HG02943 (cell line): ENCODE data around the gene FBP1.
"Not testable (repeated sequence)": the region's sequence is repeated elsewhere in the genome, so short reads cannot be mapped to it uniquely, and the experiment has no call there.

Experiments used
- ATAC-seq: cut with Tn5 transposase; IDR thresholded peaks from one replicate; pipeline ENCODE4 v1.9.1; 2021; ENCODE audit warnings: mild to moderate bottlenecking, low read depth, moderate library complexity; ENCODE audit not compliant: unreplicated experiment

FBP1 gene

DNA sequence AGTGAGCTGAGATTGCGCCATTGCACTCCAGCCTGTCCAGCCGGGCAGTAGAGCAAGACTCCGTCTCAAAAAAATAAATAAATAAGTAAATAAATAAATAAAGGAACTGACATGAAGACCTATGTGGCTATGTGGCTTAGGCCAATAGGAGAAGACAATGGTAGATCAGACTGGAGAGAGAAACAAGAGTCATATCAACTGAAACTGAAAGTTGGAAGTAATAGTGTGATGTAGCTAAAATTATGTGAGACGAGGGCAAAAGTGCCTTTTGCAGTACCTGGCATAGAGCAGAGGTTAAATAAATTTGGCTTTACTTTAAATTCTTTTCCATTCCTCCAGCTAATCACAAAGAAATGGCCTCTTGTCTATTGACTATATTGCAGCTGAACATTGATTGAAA is 53.0 kb downstream of the FBP1 start:
- ATAC-seq: no peak

DNA sequence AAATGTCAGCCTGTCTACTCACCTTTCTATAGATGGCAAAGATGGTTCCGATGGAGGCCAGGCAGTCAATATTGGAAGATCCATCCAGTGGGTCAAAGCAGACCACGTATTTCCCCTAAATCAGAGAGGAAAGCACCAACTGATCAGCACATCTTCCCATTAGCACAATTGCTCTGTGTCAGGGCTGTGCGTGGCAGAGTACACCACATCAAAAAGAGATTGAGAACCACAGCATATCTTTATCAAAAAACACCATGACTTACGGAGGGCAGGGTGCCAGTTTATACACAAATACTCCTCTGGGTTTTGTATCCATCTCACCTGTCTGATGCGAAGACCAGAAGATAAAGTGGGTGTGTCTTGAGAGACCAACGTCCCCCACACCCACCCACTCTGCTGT is 54.8 kb downstream of the FBP1 start:
- ATAC-seq: no peak

DNA sequence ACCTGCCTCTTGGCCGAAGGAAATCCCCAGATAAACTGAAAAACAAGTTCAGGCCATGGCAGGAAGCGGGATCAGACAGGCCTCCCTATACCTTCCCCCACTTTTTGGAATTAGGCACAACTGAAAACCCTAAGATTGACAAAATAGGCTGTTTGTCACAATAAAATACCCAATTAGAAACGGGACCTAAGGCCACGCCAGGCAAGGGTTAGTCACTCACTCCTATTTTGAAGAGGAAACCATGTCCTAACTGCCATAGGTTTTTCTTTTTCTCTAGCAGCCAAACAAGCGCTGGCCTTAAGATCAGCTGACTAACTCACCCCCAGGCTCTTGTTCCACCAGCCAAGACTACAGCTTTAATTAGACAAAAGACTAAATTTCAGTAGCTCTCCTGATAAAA is 57.6 kb downstream of the FBP1 start:
- ATAC-seq: no peak

DNA sequence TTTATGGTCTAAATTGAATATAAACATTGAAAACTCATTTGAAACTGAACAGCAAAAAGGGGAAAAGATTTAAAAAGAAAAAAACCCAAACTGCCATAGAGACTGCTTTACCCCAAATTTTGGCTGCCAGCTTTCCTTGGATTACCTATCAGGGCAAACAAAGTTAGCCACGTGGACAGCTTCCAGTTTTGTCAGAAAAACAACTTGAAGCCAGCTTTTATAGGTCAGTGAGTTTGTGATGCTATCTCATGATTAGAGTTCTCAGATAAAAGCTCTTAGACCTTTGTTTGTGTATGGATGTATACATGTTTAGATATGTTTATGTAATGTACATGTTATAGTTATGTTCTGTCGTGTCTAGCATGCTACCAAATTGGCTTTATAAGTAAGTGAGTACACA is 61.7 kb downstream of the FBP1 start:
- ATAC-seq: no peak

DNA sequence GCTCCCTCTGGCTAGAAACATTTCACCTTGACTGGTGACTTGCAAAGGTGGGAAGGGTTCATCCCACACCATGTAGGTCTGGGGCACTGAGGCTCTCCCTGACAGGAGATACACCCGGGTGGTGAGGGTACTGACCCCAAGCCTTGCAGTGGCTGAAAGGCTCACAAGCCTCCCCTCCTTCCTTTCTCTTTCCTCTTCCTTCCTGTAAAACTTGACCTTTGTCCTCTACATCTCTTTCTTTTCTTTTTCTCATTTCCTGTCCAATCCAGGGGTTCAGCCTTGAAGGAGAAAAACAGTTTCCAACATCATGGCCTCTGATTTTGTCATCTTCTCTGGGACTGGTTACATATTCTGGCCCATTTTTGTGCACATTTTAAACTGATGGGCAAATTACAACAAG is 62.3 kb downstream of the FBP1 start:
- no peak for ATAC-seq

DNA sequence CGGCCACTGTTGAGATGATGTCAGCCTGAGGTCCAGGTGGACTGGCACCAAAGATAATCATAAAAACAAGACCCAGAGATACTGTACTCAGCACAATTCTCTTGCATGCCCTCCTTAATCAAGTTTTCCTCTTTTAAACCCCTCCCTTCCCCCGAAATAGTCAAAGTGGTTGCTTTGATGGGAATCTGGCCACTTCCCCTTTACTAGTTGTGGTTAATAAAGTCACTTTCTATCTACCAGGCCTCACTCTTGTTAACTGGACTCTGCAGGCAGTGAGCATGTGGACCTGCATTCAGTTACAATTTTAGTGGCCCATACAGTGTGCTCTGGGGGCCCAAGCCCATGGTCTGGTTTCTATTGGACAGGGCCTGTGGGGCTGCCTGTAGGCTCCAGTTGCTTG is 63.2 kb downstream of the FBP1 start:
- ATAC-seq: no peak

DNA sequence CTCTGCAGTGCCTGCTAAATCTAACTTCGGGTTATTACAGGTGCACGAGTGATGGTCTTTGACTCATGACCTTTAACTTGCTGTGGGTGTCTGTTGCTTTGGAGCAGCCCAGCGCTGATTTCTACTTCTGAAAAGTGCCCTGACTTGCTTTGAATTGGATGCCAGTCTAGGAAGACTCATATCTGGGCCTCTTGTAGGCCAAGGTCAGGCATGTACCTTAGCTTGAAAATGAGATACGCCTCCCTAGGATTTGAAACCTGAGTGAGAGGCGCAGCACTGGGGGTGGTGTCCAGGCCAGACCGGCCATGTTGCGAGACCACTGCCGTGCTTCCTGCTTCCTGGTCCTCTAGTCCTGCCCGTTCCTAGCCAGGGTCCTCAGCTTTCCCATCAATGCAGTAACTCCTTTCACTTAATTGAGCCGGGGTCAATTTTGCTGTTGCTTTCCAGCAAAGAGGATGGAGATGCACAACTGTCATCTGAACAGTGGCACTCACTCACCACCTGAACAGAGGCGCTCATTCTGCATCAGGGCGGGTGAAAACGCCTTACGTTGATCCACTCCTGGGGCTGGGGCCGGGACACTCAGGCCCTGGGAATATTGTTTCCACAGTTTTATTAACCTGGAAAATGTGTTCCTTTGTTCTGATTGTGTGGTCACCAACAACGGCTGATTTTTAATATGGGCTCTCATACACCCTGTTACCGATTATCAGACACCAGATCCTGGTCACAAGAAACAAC is 70.2 kb downstream of the FBP1 start:
- ATAC-seq: no peak

DNA sequence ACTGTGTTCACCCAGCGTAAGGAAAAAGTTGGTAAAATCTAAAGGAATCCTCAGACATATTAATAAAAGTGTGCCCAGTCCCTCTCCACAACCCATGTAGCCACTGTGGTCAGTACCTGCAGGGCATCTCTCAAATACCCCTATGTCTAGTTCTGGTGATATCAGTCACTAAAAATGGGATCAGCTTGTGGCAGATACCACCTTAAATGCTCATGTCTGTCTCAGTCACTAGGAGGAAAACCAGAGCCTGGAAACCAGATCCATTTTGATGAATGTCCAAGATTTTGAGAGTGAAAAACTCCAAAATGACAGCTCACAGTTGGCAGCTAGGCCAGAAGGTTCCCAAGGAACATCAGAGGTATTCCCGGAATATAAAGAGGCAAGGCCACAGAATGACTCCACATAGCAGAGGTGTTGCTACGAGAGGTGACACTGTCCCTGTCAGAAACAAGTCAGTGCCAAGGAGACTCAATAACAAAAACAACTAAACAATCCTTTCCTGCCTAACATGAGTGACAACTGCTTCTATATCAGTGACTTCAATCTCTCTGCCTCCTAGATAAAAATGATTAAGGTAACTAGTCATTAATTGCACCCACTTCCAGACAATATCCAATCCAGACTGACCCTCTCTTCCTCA is 70.9 kb downstream of the FBP1 start:
- ATAC-seq: no peak

DNA sequence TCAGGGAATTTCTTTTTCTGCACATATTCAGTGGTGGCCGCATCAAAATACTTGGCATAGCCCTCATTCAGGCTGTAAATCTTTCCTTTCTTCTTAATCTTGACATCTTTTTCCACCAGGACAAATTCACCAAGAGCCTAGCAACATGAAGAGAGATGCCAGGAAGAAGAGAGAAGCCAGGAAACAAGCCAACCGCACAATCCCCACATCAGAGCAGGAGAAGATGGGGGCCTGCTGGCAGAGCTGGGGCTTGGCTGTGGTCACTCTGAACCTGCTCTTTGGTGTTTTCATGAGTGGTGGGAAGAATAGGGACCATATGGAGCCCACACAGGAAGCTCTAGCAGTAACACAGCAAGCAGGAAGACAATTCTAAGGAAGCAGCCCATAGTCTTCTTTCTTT is 72.0 kb downstream of the FBP1 start:
- ATAC-seq: no peak

DNA sequence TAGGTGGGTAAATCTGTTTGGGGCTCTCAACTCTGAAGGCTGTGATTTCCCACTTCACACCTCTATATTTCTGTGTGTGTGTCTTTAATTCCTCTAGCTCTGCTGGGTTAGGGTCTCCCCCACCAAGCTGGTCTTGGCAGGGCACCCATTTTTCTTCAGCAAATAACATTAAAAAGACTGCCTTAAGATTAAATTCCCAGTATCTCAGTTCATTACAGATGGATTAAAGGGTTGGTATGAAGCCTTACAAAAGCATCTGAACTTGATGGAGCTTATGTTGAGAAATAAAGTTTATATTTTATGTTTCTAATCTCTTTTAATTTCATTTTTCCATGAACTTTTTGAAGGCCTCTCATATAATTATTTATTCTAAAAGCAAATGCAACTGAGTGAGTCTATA is 72.8 kb downstream of the FBP1 start:
- ATAC-seq: no peak

DNA sequence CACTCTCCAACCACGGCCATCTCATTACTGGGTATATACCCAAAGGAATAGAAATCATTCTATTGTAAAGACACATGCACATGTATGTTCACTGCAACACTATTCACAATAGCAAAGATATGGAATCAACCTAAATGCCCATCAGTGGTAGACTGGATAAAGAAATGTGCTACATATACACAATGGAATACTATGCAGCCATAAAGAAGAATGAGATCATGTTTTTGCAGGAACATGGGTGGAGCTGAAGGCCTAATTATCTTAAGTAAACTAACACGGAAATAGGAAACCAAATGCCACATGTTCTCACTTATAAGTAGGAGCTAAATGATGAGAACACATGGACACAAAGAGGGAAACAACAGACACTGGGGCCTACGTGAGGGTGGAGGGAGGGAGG is 75.0 kb downstream of the FBP1 start:
- not testable (repeated sequence) for ATAC-seq

DNA sequence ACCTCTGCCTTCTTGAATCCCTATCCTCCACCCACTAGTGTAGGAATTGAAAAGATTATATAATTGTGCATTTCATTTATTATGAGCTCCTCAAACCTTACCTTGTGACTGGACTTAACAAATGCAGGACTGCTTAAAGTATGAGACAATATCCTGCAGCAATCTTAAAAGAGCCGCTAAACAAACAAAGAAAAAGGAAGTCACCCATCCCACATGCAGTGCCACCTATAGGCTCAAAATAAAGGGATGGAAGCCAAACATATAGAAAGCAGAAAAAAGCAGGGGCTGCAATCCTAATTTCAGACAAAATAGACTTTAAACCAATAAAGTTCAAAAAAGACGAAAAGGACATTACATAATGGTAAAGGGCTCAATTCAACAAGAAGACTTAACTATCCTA is 75.8 kb downstream of the FBP1 start:
- no peak for ATAC-seq

DNA sequence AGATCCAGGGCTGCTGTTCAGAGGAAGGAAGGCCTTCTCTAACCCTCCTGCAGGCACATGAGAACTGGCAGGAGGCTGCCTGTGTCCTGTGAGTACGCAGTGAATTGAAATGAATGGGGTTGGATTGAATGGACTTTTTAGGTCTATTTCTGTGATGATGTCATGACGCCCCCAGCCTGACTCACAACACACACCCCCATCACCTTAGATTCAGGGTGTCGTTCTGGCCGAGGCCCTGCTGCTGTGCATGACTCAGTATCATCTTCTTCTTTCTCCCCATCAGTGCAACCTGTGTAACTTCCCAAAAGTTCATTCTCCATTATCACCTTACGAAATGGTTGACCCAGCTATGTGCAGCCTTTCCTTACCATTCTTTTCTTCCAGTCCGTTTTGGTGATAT is 79.1 kb downstream of the FBP1 start:
- ATAC-seq: no peak

DNA sequence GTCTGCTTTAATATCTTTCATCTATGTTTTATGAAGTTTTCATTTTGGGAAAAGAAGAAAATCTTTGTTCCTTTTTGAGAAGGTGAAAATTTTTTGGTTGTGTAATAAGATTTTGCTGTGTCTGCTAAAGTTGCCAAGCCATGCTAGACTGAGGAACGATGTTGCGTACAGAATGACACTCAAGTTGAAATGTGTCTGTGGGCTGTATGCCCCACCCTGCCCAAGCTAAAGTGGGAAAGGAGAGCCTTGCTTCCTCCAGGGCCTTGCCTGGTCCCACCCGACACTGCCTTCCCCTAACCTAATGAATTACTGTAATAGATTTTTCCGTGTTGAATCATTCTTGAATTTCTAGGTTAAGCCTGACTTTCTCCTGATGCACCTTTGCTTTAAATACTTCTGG is 81.9 kb downstream of the FBP1 start:
- no peak for ATAC-seq

DNA sequence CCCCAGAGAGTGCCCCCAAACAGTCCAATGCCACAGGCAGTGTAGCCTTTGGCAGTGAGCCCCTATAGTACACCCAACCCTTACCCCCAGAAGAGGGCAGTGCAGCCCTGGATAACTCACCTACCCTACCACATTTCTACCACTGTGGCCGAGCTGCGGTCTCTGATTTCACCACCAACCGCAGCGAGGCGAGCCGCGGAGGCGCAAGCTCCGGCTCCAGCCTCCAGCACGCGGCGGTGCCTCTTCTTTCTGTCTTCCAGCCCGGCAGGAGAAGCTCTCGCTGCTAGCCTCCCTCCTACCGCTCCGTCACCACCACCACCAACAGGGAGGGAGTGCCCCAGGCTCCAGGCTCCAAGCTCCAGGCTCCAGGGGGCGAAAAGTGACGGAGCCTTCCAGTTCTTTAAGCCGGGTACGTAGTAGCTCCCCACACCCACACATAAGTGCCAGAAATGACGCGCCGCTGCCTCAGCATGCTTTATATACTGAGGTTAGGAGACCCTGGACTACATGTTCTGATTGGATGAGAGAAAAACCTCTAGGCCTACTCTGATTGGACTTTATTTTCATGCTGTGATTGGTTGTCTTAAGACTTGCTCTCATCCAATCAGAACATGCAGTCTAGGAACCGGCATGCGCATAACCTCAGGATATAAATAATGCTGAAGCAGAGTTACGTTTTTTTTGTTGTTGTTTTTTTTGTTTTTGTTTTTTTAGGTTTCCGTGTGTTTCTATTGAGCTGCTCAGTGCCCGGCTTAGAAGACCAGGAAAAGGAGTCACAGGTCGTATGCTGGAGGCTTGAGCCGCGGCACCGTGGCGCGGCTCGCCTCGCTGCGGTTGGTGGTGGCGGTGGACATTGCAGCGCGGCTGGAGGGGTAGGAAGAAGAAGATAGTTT is 84.6 kb downstream of the FBP1 start, which contains the start of gene PCAT7:
TSS of gene PCAT7 (plus strand) at position 645 of the 893 bp plus-strand sequence.
- no peak for ATAC-seq

DNA sequence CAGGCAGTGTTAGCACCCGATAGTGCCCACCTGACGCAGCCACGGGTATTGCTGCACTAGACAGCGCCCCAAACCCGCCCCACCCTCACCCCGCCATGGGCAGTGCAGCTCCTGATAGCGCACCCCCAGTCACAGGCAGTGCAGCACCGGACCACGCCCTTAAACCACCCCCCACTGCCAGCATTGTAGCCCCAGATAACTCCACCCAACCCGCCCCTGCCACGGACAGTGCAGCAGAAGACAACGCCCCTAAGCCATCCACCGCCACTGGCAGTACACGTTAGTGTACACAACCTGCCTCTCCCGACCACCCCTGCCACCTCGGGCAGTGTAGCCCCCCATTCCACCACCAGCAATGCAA is 85.3 kb downstream of the FBP1 start:
- ATAC-seq: no peak
